HG03558 (cell line): Measurements from ENCODE around the gene CDPF1.

Experiments used
- ATAC-seq: cut with Tn5 transposase; IDR thresholded peaks from one replicate; pipeline ENCODE4 v1.9.1; 2021; ENCODE audit warnings: moderate number of reproducible peaks; ENCODE audit not compliant: unreplicated experiment; ENCODE audit errors: extremely low read depth

CDPF1 gene

GRCh38 chr22:46195487-46196165 lies 54.5 kb downstream of the CDPF1 start:
- ATAC-seq: no peak
